HepG2 (cell line): ENCODE data around the gene LUZP1. TPM values are rescaled to one million over a fixed set of nuclear protein-coding genes. Genes with fewer than 3 reads are reported as not detected.

Experiments used
- CHCHD3 ChIP-seq: sonication (generic); formaldehyde crosslinking; IDR thresholded peaks from 2 replicates; pipeline ENCODE4 v1.8.0; 2022; ENCODE audit warnings: mild to moderate bottlenecking, missing genetic modification reagents, moderate library complexity
- CREB1 ChIP-seq, 2 experiments: fragments of 450-650 bp in 1 of 2; IDR thresholded peaks; 2 replicates each; pipeline ENCODE4 v1.6.1; 2016 to 2017; ENCODE audit warnings: control low read depth in 1 of 2, mild to moderate bottlenecking in 1 of 2, missing compliant biosample characterization in 1 of 2, missing genetic modification characterization in 1 of 2
- HMGA1 ChIP-seq: sonication (generic); formaldehyde crosslinking; conservative IDR thresholded peaks from 2 replicates; pipeline ENCODE4 v1.4.0; 2020; ENCODE audit warnings: missing genetic modification reagents
- HNRNPH1 ChIP-seq: fragments of 200-400 bp; formaldehyde crosslinking; optimal IDR thresholded peaks from 2 replicates; pipeline ENCODE3; 2017; ENCODE audit warnings: mild to moderate bottlenecking, low read depth, low read length
- MED13 ChIP-seq: sonication (generic); formaldehyde crosslinking; IDR thresholded peaks from 2 replicates; pipeline ENCODE4 v1.5.0; 2020; ENCODE audit warnings: missing genetic modification reagents
- NFIC ChIP-seq: IDR thresholded peaks from 2 replicates; pipeline ENCODE4 v1.6.1; 2012; ENCODE audit warnings: mild to moderate bottlenecking, low read length, inconsistent platforms
- PITX1 ChIP-seq: sonication (generic); formaldehyde crosslinking; IDR thresholded peaks from 2 replicates; pipeline ENCODE4 v1.5.1; 2020; ENCODE audit warnings: mild to moderate bottlenecking, missing genetic modification reagents
- PPARG ChIP-seq: conservative IDR thresholded peaks from 2 replicates; pipeline ENCODE4 v1.6.1; 2016; ENCODE audit warnings: missing biosample characterization, missing genetic modification reagents
- ZBTB3 ChIP-seq: sonication (generic); formaldehyde crosslinking; IDR thresholded peaks from 2 replicates; pipeline ENCODE4 v1.4.0; 2020; ENCODE audit warnings: low read depth, mild to moderate bottlenecking, moderate library complexity, missing genetic modification reagents, borderline replicate concordance
- ZNF20 ChIP-seq: sonication (generic); formaldehyde crosslinking; IDR thresholded peaks from 2 replicates; pipeline ENCODE4 v1.4.0; 2020; ENCODE audit warnings: mild to moderate bottlenecking, moderate library complexity, missing genetic modification reagents
- ZNF446 ChIP-seq: sonication (generic); formaldehyde crosslinking; IDR thresholded peaks from 2 replicates; pipeline ENCODE4 v1.5.0; 2020; ENCODE audit warnings: mild to moderate bottlenecking, missing genetic modification reagents
- ZNF546 ChIP-seq: sonication (generic); formaldehyde crosslinking; conservative IDR thresholded peaks from 2 replicates; pipeline ENCODE4 v1.8.1; 2023; ENCODE audit warnings: mild to moderate bottlenecking, missing genetic modification reagents
- ZNF557 ChIP-seq: sonication (generic); formaldehyde crosslinking; IDR thresholded peaks from 2 replicates; pipeline ENCODE4 v1.4.0; 2020; ENCODE audit warnings: missing genetic modification reagents
- ZNF562 ChIP-seq: sonication (generic); formaldehyde crosslinking; IDR thresholded peaks from 2 replicates; pipeline ENCODE4 v1.8.0; 2022; ENCODE audit warnings: missing genetic modification reagents, borderline replicate concordance
- ZNF564 ChIP-seq: sonication (generic); formaldehyde crosslinking; IDR thresholded peaks from 2 replicates; pipeline ENCODE4 v1.8.1; 2023; ENCODE audit warnings: mild to moderate bottlenecking, missing genetic modification reagents
- ZNF572 ChIP-seq: sonication (generic); formaldehyde crosslinking; IDR thresholded peaks from 2 replicates; pipeline ENCODE4 v1.5.1; 2020; ENCODE audit warnings: mild to moderate bottlenecking, missing genetic modification reagents
- ZNF598 ChIP-seq: sonication (generic); formaldehyde crosslinking; IDR thresholded peaks from 2 replicates; pipeline ENCODE4 v1.5.1; 2020; ENCODE audit warnings: mild to moderate bottlenecking, missing genetic modification reagents, borderline replicate concordance
- polyA plus RNA-seq, 8 experiments: library from polyadenylated mRNA; depleted of rRNA in 3 of 8; stranded (reverse) in 7 of 8; unstranded in 1 of 8; fragments of >200 nt; fragmentation: Illumina TruSeq in 4 of 8; extraction: Trizol in 4 of 8; gene quantifications; 2 replicates each; pipeline versions ENCODE4 v1.2.1 to v1.2.3, GENCODE V29; 2011 to 2016; ENCODE audit warnings: low read depth in 4 of 8, missing spikeins in 1 of 8, mixed read lengths in 1 of 8; ENCODE audit not compliant: insufficient read depth in 1 of 8
- total RNA-seq, 5 experiments: library from RNA; depleted of rRNA; stranded (reverse); fragments of >200 nt; fragmentation: Illumina TruSeq; extraction: Trizol; gene quantifications; 2 replicates each; pipeline ENCODE4 v1.2.3, GENCODE V29; 2016; ENCODE audit warnings: low read depth in 1 of 5
- TF ChIP-seq, protein P1 (sequence below): sonication (generic); formaldehyde crosslinking; IDR thresholded peaks from 2 replicates; pipeline ENCODE4 v1.9.0; 2022; ENCODE audit warnings: missing genetic modification reagents, mild to moderate bottlenecking, borderline replicate concordance
- TF ChIP-seq, protein P2 (sequence below): sonication (generic); formaldehyde crosslinking; IDR thresholded peaks from 2 replicates; pipeline ENCODE4 v1.4.0; 2020; ENCODE audit warnings: mild to moderate bottlenecking, missing genetic modification reagents
- TF ChIP-seq, protein P3 (sequence below): sonication (generic); formaldehyde crosslinking; conservative IDR thresholded peaks from 2 replicates; pipeline ENCODE4 v1.4.0; 2020; ENCODE audit warnings: missing genetic modification reagents
- TF ChIP-seq, protein P4 (sequence below): sonication (generic); formaldehyde crosslinking; IDR thresholded peaks from 2 replicates; pipeline ENCODE4 v1.5.0; 2020; ENCODE audit warnings: missing genetic modification reagents, mild to moderate bottlenecking, borderline replicate concordance
- TF ChIP-seq, protein P5 (sequence below): sonication (generic); formaldehyde crosslinking; IDR thresholded peaks from 2 replicates; pipeline ENCODE4 v1.5.0; 2020; ENCODE audit warnings: mild to moderate bottlenecking, missing genetic modification reagents

The LUZP1 gene
- total and polyA plus RNA-seq, 2 of the 13 experiments (the other 11 are each of a cell fraction or from before 2014, with no cell fraction given) = 6.9 to 12.7 TPM

DNA sequence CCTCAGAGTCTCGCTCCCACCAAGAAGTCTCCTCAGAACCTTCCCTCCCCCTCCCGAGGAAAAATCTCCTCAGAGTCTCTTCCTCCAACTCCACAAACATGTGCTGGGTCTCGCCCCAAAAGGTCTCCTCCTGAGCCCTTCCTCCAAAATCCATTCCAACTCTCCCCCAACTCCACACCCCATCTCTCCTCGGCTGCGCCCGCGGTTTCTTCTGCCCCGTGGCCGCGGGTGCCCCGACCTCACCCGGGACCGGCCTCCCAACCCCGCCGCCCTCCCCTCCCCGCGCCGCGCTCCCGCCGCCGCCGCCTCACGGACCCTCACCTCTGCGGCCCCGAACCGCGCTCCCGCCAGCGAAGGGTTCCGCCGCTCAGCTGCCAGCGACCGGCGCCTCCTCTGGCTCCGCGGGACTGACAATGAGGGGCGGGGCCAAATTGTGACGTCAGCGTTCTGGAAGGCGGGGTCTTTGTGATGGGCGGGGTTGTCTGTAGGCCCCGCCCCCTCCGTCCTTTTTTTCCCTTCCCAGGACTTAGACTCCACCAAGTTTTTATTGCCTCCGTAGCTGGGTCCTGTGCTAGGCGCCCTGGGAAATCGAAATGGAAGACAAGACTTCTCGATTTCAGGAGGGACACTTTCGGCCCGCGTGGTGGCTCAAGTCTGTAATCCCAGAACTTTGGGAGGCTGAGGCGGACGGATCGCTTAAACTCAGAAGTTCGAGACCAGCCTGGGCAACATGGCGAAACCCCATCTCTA, at the start of gene LUZP1 (continued):
- no peak for TF ChIP-seq HNRNPH1
- TF ChIP-seq, protein P1, sequence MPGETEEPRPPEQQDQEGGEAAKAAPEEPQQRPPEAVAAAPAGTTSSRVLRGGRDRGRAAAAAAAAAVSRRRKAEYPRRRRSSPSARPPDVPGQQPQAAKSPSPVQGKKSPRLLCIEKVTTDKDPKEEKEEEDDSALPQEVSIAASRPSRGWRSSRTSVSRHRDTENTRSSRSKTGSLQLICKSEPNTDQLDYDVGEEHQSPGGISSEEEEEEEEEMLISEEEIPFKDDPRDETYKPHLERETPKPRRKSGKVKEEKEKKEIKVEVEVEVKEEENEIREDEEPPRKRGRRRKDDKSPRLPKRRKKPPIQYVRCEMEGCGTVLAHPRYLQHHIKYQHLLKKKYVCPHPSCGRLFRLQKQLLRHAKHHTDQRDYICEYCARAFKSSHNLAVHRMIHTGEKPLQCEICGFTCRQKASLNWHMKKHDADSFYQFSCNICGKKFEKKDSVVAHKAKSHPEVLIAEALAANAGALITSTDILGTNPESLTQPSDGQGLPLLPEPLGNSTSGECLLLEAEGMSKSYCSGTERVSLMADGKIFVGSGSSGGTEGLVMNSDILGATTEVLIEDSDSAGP (CRISPR knock-in tag) = no peak
- no peak for TF ChIP-seq CHCHD3 (CRISPR knock-in tag)
- no peak; the same call in 1 of the 2 replicates for TF ChIP-seq MED13 (CRISPR knock-in tag)
- TF ChIP-seq PPARG (CRISPR knock-in tag) = no peak
- TF ChIP-seq HMGA1 (CRISPR knock-in tag) = no peak
- TF ChIP-seq PITX1 (CRISPR knock-in tag) = no peak
- TF ChIP-seq ZNF446 (CRISPR knock-in tag) = no peak
- TF ChIP-seq ZNF564 (CRISPR knock-in tag) = no peak
- TF ChIP-seq, protein P2, sequence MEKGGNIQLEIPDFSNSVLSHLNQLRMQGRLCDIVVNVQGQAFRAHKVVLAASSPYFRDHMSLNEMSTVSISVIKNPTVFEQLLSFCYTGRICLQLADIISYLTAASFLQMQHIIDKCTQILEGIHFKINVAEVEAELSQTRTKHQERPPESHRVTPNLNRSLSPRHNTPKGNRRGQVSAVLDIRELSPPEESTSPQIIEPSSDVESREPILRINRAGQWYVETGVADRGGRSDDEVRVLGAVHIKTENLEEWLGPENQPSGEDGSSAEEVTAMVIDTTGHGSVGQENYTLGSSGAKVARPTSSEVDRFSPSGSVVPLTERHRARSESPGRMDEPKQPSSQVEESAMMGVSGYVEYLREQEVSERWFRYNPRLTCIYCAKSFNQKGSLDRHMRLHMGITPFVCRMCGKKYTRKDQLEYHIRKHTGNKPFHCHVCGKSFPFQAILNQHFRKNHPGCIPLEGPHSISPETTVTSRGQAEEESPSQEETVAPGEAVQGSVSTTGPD (CRISPR knock-in tag) = no peak
- TF ChIP-seq, protein P3, sequence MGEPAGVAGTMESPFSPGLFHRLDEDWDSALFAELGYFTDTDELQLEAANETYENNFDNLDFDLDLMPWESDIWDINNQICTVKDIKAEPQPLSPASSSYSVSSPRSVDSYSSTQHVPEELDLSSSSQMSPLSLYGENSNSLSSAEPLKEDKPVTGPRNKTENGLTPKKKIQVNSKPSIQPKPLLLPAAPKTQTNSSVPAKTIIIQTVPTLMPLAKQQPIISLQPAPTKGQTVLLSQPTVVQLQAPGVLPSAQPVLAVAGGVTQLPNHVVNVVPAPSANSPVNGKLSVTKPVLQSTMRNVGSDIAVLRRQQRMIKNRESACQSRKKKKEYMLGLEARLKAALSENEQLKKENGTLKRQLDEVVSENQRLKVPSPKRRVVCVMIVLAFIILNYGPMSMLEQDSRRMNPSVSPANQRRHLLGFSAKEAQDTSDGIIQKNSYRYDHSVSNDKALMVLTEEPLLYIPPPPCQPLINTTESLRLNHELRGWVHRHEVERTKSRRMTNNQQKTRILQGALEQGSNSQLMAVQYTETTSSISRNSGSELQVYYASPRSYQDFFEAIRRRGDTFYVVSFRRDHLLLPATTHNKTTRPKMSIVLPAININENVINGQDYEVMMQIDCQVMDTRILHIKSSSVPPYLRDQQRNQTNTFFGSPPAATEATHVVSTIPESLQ (CRISPR knock-in tag) = no peak
- TF ChIP-seq ZNF572 (CRISPR knock-in tag) = no peak
- no peak for TF ChIP-seq ZBTB3 (CRISPR knock-in tag)
- no peak for TF ChIP-seq NFIC
- TF ChIP-seq CREB1 (IDR thresholded peaks at IDR 0.05) = peak; percentile 99
- peak; percentile 89 for TF ChIP-seq CREB1 (CRISPR knock-in tag; IDR thresholded peaks at IDR 0.05)
- no peak for TF ChIP-seq ZNF598 (CRISPR knock-in tag)
- TF ChIP-seq ZNF546 = 0 out of 2 replicates have a peak, but pooled peaks have one; percentile 54
- TF ChIP-seq ZNF557 = 0 out of 2 replicates have a peak, but pooled peaks have one; percentile 29
- TF ChIP-seq ZNF20 (CRISPR knock-in tag) = no peak
- TF ChIP-seq, protein P4, sequence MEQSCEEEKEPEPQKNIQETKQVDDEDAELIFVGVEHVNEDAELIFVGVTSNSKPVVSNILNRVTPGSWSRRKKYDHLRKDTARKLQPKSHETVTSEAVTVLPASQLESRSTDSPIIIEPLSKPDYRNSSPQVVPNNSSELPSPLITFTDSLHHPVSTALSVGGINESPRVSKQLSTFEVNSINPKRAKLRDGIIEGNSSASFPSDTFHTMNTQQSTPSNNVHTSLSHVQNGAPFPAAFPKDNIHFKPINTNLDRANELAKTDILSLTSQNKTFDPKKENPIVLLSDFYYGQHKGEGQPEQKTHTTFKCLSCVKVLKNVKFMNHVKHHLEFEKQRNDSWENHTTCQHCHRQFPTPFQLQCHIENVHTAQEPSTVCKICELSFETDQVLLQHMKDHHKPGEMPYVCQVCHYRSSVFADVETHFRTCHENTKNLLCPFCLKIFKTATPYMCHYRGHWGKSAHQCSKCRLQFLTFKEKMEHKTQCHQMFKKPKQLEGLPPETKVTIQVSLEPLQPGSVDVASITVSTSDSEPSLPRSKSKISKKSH = no peak
- TF ChIP-seq, protein P5, sequence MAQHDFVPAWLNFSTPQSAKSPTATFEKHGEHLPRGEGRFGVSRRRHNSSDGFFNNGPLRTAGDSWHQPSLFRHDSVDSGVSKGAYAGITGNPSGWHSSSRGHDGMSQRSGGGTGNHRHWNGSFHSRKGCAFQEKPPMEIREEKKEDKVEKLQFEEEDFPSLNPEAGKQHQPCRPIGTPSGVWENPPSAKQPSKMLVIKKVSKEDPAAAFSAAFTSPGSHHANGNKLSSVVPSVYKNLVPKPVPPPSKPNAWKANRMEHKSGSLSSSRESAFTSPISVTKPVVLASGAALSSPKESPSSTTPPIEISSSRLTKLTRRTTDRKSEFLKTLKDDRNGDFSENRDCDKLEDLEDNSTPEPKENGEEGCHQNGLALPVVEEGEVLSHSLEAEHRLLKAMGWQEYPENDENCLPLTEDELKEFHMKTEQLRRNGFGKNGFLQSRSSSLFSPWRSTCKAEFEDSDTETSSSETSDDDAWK (CRISPR knock-in tag) = no peak
- TF ChIP-seq ZNF562 (CRISPR knock-in tag) = no peak
